ENCODE data around the gene VPS50.
"Not testable (repeated sequence)": the region's sequence is repeated elsewhere in the genome, so short reads cannot be mapped to it uniquely, and the experiment has no call there.

VPS50 gene

GRCh38 chr7:93361853-93362252 lies 129.7 kb downstream of the VPS50 start:
- in situ Hi-C loops (cut with HindIII; ENCODE audit: low sequenced_read_pairs) = no loop called here
- TF ChIP-seq CTCF (IDR thresholded peaks at IDR 0.05; ENCODE audit: low read depth, low read length) = no peak
- H3K4me3 ChIP-seq (ENCODE audit: low read depth, low read length) = no peak overlapping the region
- no peak for DNase-seq (ENCODE audit: low read depth, low spot score)

GRCh38 chr7:93364806-93365205 lies 132.6 kb downstream of the VPS50 start:
- no peak overlapping the region for H3K4me3 ChIP-seq (ENCODE audit: low read depth, low read length)
- in situ Hi-C loops (cut with HindIII; ENCODE audit: low sequenced_read_pairs) = no loop called here
- no peak for TF ChIP-seq CTCF (IDR thresholded peaks at IDR 0.05; ENCODE audit: low read depth, low read length)
- no peak for DNase-seq (ENCODE audit: low read depth, low spot score)

GRCh38 chr7:93365341-93365740 lies 133.2 kb downstream of the VPS50 start:
- no peak for DNase-seq (ENCODE audit: low read depth, low spot score)
- no peak for TF ChIP-seq CTCF (IDR thresholded peaks at IDR 0.05; ENCODE audit: low read depth, low read length)
- in situ Hi-C loops (cut with HindIII; ENCODE audit: low sequenced_read_pairs) = no loop called here
- H3K4me3 ChIP-seq (ENCODE audit: low read depth, low read length) = no peak overlapping the region

GRCh38 chr7:93366816-93367215 lies 134.7 kb downstream of the VPS50 start:
- in situ Hi-C loops (cut with HindIII; ENCODE audit: low sequenced_read_pairs) = no loop called here
- no peak for TF ChIP-seq CTCF (IDR thresholded peaks at IDR 0.05; ENCODE audit: low read depth, low read length)
- H3K4me3 ChIP-seq (ENCODE audit: low read depth, low read length) = no peak overlapping the region
- DNase-seq (ENCODE audit: low read depth, low spot score) = no peak

GRCh38 chr7:93367254-93367653 lies 135.1 kb downstream of the VPS50 start:
- no peak for TF ChIP-seq CTCF (IDR thresholded peaks at IDR 0.05; ENCODE audit: low read depth, low read length)
- no peak for DNase-seq (ENCODE audit: low read depth, low spot score)
- H3K4me3 ChIP-seq (ENCODE audit: low read depth, low read length) = no peak overlapping the region
- in situ Hi-C loops (cut with HindIII; ENCODE audit: low sequenced_read_pairs) = no loop called here

- DNase-seq (ENCODE audit: low read depth, low spot score); in situ Hi-C loops (cut with HindIII; ENCODE audit: low sequenced_read_pairs); H3K4me3 ChIP-seq (ENCODE audit: low read depth, low read length): not testable (repeated sequence)
These were observed 138.8 kb downstream of the VPS50 start for GRCh38 chr7:93370937-93371336.

- H3K4me3 ChIP-seq (ENCODE audit: low read depth, low read length) = no peak overlapping the region
- DNase-seq (ENCODE audit: low read depth, low spot score) = no peak
- in situ Hi-C loops (cut with HindIII; ENCODE audit: low sequenced_read_pairs) = no loop called here
- TF ChIP-seq CTCF (IDR thresholded peaks at IDR 0.05; ENCODE audit: low read depth, low read length) = no peak
These were observed 141.4 kb downstream of the VPS50 start for GRCh38 chr7:93373537-93373936.
